GM19351 (cell line): ENCODE measurements around the gene UPK2.

Source experiments
- ATAC-seq: cut with Tn5 transposase; IDR thresholded peaks from one replicate; pipeline ENCODE4 v1.9.1; 2021; ENCODE audit warnings: mild to moderate bottlenecking, moderate library complexity; ENCODE audit not compliant: unreplicated experiment

UPK2 gene

DNA sequence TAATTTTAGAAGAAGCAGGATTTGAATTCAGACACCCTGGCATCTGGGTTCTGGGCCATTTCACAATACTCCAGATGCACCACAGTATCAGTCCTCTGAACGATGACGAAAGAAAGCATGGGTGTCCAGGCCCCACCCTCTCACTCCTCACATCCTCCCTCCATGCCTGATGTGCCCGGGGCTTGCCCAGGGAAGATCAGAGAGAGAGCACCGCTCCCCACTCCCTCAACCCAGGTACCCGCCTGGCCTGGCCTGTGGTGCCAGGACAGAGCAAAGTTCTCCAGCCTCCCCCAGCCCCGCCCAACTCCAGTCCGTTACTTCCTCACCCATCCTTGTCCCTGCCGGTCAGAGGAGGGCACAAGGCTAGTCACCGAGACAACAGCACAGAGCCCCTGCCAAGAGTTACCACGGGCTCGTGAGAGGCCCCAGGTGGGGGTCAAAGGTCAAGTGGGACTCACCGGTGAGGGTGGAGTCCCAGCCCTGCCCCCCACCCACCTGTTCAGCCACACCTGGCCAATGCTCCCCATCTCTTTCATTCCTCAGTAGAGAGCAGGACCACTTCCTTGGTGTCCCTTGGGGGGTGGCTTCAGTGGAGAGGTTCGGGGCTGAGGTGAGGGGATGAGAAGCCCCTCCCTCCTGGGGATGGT, 38.5 kb upstream of the UPK2 start:
- ATAC-seq = no peak

GRCh38 chr11:118918128-118918685, 37.9 kb upstream of the UPK2 start:
- no peak for ATAC-seq

GRCh38 chr11:118918686-118919280, 37.3 kb upstream of the UPK2 start:
- ATAC-seq = no peak

GRCh38 chr11:118921121-118921928, 34.8 kb upstream of the UPK2 start:
- ATAC-seq = no peak

DNA sequence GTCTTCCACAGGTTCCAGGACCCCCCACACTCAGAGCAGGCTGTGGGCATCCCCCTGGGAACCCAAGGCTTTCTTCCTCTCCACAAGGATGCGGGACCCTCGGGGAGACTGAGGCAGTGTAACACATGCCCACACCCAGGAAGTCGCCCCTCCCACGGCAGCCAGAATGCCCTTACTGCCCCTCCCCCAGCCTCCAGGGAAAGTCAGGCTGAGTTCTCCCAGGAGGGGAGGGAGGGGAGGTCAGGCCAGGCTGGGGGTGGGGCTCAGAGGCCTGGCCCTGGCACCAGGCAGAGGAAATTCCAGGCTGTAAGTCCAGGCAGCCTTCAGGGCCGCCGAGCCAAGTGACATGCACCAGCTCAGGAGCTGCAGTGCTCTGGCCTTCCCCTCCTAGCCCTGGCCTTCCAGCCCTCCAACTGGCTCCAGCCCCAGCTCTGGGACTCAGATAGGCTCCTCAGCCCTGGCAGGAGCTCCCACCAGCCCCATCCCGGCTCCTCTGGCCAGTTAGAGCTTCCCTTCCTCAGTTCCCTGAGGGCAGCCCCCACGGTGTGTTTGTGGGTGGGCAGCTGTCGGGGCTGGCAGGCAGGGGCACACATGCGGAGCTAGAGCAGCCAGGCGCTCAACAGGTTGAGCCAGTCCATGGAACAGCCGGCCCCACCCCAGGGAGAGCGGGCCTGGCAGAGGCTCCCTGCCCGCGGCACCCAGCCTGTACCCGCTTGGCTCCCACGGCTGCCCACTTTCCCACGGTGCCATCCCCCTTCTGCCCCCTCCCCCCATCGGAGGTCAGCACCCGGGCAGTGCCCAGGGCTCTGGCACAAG, 34.0 kb upstream of the UPK2 start:
- no peak for ATAC-seq

GRCh38 chr11:118922745-118923627, 33.1 kb upstream of the UPK2 start:
- no peak for ATAC-seq

GRCh38 chr11:118923721-118924587, 32.1 kb upstream of the UPK2 start:
- no peak for ATAC-seq

GRCh38 chr11:118924591-118925585, 31.2 kb upstream of the UPK2 start:
- ATAC-seq = no peak

GRCh38 chr11:118927554-118928100, 28.5 kb upstream of the UPK2 start:
- ATAC-seq = no peak

DNA sequence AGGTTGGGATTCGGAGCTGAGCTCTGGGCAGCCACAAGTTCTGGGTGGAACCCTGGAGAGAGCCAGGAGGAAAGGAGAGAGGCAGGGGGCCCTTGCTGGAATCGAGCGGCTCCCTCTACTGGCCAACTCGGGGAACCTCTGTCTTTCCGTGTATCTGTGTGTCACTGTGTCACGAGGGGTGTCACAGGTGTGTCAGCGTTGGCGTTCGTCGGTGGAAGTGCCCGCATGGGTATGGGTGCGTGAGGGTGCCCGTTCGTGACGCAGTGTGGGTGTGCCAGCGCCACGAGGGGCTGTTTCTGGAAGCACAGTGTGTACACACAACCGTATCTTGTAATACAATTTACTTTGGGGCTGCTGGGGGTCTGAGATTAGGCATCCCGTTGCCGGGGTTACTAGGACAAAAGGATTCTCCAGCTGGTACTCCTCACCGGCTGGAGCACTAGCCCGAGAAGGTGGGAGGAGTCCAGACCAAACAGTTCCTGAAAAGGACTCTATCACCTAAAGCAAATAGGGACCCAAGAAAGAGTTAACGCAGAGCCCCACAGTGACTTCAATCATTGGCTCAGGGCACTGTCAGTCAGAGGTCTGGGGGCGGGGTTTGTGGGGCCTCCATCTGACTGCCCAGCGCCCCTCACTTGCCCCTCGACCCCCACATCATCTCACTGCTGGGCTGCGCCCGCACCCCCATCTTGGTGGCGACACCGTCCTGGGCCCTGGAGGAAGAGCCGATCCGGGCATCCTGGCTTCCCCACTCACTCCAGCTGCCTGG, 27.8 kb upstream of the UPK2 start:
- peak; percentile 40 for ATAC-seq

DNA sequence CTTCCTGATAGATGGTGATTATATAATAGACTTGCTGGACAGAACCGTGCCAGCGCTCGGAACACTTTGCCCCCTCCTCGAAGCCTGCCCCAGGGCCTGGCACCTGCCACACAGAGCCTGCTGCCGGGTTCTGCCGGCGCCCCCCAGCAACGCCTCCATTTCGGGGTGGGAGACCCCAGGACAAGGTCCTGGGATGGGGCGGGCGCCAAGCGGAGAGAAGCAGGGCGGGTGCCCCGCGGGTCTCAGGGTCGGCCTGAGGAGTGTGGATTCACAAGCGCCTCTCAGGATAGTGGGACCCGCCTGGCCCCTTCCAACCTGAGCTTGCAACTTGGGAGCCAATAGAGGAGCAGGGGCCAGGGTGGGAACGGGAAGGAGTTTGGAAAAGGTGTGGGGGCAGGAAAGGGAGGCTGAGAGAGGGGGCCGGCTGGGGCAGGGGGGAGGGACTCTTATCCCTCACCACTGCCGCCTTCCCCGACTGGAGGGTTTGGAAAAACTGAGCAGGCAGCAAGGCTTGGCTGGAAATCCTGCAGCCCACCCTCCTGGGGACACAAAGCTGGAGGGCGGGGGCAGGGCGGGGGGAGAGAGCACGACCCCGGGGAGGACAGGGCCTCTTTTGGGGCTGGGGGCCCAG, 27.1 kb upstream of the UPK2 start:
- ATAC-seq = no peak

GRCh38 chr11:118929501-118930093, 26.5 kb upstream of the UPK2 start:
- no peak for ATAC-seq

- no peak for ATAC-seq
These were observed 25.9 kb upstream of the UPK2 start for GRCh38 chr11:118930094-118930712.

DNA sequence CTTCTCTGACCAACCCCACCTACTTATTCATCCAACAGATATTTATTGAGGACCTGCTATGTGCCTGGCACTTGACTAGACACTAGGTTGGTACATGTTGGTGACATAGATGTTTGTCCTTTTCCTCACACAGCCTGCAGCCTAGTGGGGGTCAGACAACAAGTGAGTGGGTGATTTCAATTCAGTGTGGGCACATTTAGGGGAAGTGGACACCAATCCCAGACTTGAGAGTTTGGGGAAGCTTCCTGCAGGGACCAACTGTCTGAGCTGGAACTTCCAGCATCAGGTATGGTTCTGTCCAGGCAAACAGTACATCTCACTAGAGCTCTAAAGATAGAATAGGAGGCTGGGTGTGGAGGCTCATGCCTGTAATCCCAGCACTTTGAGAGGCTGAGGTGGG, 24.5 kb upstream of the UPK2 start:
- ATAC-seq = no peak

GRCh38 chr11:118933486-118933885, 22.6 kb upstream of the UPK2 start:
- no peak for ATAC-seq
